AG09319 (cell line): ENCODE measurements around the gene ZNF556.

ENCODE experiments used
- DNase-seq: peaks from one replicate; pipeline ENCODE4 v3.0.0-alpha.2; 2010; ENCODE audit warnings: low read depth; ENCODE audit errors: extremely low read depth
- CTCF ChIP-seq: IDR thresholded peaks from 2 replicates; pipeline ENCODE4 v1.5.1; 2011; ENCODE audit warnings: low read depth, mild to moderate bottlenecking, inconsistent platforms, low read length, moderate library complexity

Gene ZNF556

GRCh38 chr19:2922987-2923386 lies 55.9 kb downstream of the ZNF556 start:
- DNase-seq, result no peak
- no peak for TF ChIP-seq CTCF

DNA sequence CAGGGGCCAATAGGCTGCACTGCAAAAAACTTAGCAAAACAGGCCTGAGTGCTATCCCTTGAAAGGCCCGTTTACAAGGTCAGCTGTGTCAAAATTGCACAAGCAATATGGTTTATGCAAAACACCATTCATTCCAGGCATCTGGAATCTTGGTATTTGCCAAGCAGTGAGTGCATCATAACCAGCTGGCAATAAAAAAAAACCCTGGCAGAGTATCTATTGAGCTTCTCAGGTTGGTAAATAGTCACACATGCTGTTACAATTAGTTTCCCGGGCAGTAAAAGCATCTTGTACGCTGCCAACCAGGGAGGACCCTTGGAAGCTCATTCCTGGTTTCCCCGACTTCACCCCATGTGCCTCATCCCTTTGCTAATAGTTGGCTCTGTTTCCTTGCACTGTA lies 56.4 kb downstream of the ZNF556 start:
- peak; percentile 79 for DNase-seq
- no peak for TF ChIP-seq CTCF

DNA sequence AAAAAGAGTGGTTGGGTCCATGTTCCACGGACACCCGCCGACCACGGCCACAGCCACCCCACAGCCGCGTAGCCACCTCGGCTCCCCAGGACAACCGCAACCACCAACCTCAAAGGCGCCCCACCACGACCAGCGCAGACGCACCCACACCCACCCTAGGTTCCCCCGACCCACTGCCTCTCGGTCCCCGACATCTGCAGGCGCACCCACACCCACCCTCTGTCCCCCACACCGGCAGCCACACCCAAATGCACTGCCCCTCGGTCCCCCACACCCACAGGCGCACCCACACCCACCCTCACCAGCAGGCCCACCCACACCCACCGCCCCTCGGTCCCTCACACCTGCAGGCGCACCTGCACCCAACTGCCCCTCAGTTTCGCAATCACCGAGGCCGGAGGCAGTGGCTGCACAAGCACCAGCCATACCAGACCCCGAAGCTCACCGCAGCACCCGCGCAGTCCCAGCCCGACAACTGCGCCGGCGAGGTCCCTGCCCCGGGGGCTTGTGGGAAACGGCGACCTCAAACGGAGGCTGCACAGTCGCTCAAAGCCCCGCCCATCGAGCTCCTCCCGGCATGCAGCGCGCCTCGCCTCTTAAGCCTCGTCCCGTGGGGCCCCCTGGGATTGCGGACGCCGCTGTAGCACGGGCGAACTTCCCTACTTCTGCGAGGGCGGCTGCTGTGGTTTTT lies 59.4 kb downstream of the ZNF556 start:
- TF ChIP-seq CTCF, result no peak

DNA sequence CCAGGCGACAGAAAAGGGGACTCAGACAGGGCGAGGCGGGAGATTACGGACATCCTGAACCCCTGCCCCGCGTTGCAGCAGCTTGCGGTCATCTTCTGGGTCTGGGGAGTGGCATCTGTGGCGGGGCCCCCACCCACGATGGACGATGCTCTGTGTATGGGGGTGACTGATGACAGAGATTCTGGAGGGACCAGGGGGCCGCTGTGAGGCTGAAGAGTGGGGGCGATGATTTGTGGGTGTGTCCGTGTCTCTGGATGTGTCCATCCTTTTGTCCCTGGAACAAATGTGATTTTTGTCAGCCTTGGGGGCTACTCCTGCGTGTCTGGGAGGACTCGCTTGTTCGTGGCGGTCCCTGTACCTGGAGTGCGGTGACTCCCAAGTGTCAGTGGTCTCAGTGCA lies 59.9 kb downstream of the ZNF556 start:
- no peak for DNase-seq
- no peak for TF ChIP-seq CTCF

More for the DNA sequence above, 59.4 kb downstream of the ZNF556 start:
- no peak for DNase-seq
